GM23338 (cell line): ENCODE results near the gene GPC5. TPM values are rescaled to one million over a fixed set of nuclear protein-coding genes. Genes with fewer than 3 reads are reported as not detected.

ENCODE experiments used
- ATAC-seq: fragments of 200-7000 bp; cut with Tn5 transposase; 3 replicates; pipeline ENCODE4 v1.9.1; 2020
- DNase-seq: peaks from one replicate; pipeline ENCODE4 v3.0.0-alpha.2; 2015; ENCODE audit warnings: low spot score
- H2AFZ ChIP-seq: fragments of 200-600 bp; sonication (generic); 2 replicates; pipeline ENCODE4 v1.8.0; 2016; ENCODE audit warnings: antibody characterized with exemption, mild to moderate bottlenecking, moderate library complexity
- H3F3A ChIP-seq: fragments of 200-600 bp; sonication (generic); replicated peaks from 2 replicates; pipeline ENCODE4 v1.8.0; 2017; ENCODE audit warnings: antibody characterized with exemption, mixed run types, low read depth
- H3K27ac ChIP-seq: fragments of 200-600 bp; sonication (generic); 2 replicates; pipeline ENCODE4 v1.6.1; 2016; ENCODE audit warnings: low read depth
- H3K27me3 ChIP-seq: fragments of 200-600 bp; sonication (generic); 2 replicates; pipeline ENCODE4 v1.8.0; 2016; ENCODE audit warnings: mild to moderate bottlenecking, mixed run types, moderate library complexity; ENCODE audit not compliant: insufficient read depth
- H3K36me3 ChIP-seq: fragments of 200-600 bp; sonication (generic); 2 replicates; pipeline ENCODE4 v1.8.0; 2016; ENCODE audit warnings: mild to moderate bottlenecking; ENCODE audit not compliant: insufficient read depth
- H3K4me1 ChIP-seq: fragments of 200-600 bp; sonication (generic); 2 replicates; pipeline ENCODE4 v1.8.0; 2016; ENCODE audit warnings: mild to moderate bottlenecking, moderate library complexity; ENCODE audit not compliant: insufficient read depth
- H3K4me2 ChIP-seq: fragments of 200-600 bp; sonication (generic); 2 replicates; pipeline ENCODE4 v1.7.1; 2017; ENCODE audit warnings: mixed run types
- H3K4me3 ChIP-seq: fragments of 200-600 bp; sonication (generic); 2 replicates; pipeline ENCODE4 v1.6.1; 2016; ENCODE audit warnings: mixed run types
- H3K79me2 ChIP-seq: fragments of 200-600 bp; sonication (generic); replicated peaks from 2 replicates; pipeline ENCODE4 v1.8.0; 2017; ENCODE audit warnings: mild to moderate bottlenecking; ENCODE audit not compliant: insufficient read depth
- H3K9me2 ChIP-seq: fragments of 200-600 bp; sonication (generic); 2 replicates; pipeline ENCODE4 v1.8.0; 2017; ENCODE audit not compliant: insufficient read depth
- H4K20me1 ChIP-seq: fragments of 200-600 bp; sonication (generic); replicated peaks from 2 replicates; pipeline ENCODE4 v1.8.0; 2017; ENCODE audit warnings: mild to moderate bottlenecking; ENCODE audit not compliant: insufficient read depth
- H3K27ac Mint-ChIP-seq: 2 replicates; pipeline ENCODE4 v1.8.0; 2020; ENCODE audit warnings: inconsistent platforms, mild to moderate bottlenecking, moderate library complexity, mixed read lengths
- H3K27me3 Mint-ChIP-seq: 3 replicates; pipeline ENCODE4 v1.8.0; 2022; ENCODE audit warnings: low read depth, mild to moderate bottlenecking, moderate library complexity, mixed read lengths, inconsistent platforms; ENCODE audit not compliant: insufficient read depth, poor library complexity
- H3K36me3 Mint-ChIP-seq: 3 replicates; pipeline ENCODE4 v1.8.0; 2021; ENCODE audit warnings: low read depth, mild to moderate bottlenecking, inconsistent platforms, moderate library complexity, mixed read lengths
- H3K4me1 Mint-ChIP-seq: 3 replicates; pipeline ENCODE4 v1.8.0; 2020; ENCODE audit warnings: mild to moderate bottlenecking, inconsistent platforms, mixed read lengths
- H3K4me3 Mint-ChIP-seq: 3 replicates; pipeline ENCODE4 v1.8.0; 2021; ENCODE audit warnings: moderate library complexity, mild to moderate bottlenecking, inconsistent platforms, mixed read lengths
- H3K9me3 Mint-ChIP-seq: 3 replicates; pipeline ENCODE4 v1.8.0; 2020; ENCODE audit warnings: moderate library complexity, mild to moderate bottlenecking, inconsistent platforms, mixed read lengths
- JUNB ChIP-seq: IDR thresholded peaks from one replicate; pipeline ENCODE4 v1.6.1; 2016; ENCODE audit warnings: antibody characterized with exemption; ENCODE audit not compliant: unreplicated experiment
- STAT1 ChIP-seq: IDR thresholded peaks from one replicate; pipeline ENCODE4 v1.6.1; 2016; ENCODE audit warnings: antibody characterized with exemption; ENCODE audit not compliant: unreplicated experiment
- ZNF114 ChIP-seq: fragments of 250-450 bp; sonication (Bioruptor Pico); IDR thresholded peaks from 2 replicates; pipeline ENCODE4 v1.5.0; 2020; ENCODE audit warnings: mild to moderate bottlenecking, moderate library complexity
- ZNF331 ChIP-seq: fragments of 250-450 bp; sonication (Bioruptor Pico); IDR thresholded peaks from 2 replicates; pipeline ENCODE4 v1.5.0; 2020; ENCODE audit warnings: low read depth, mild to moderate bottlenecking, moderate library complexity
- polyA plus RNA-seq: library from polyadenylated mRNA; unstranded; fragments of >200 nt; fragmentation: Nextera tagmentation; extraction: Ambion mirVana; gene quantifications from 2 replicates; pipeline ENCODE4 v1.2.1, GENCODE V29; 2016
- total RNA-seq: library from RNA; depleted of rRNA; stranded (reverse); fragments of >200 nt; shearing (Covaris generic); gene quantifications from 2 replicates; pipeline ENCODE4 v1.2.3, GENCODE V29; 2014
- TF ChIP-seq, protein P1 (sequence below): IDR thresholded peaks from one replicate; pipeline ENCODE4 v1.6.1; 2018; ENCODE audit warnings: antibody characterized with exemption; ENCODE audit not compliant: unreplicated experiment
- TF ChIP-seq, protein P2 (sequence below), 2 experiments: fragments of 200-600 bp in 1 of 2; sonication (generic) in 1 of 2; conservative IDR thresholded peaks; 2 replicates each; pipeline versions ENCODE4 v1.5.1 to v1.6.1; 2016 to 2017; ENCODE audit warnings: antibody characterized with exemption in 2 of 2, low read depth in 2 of 2, mild to moderate bottlenecking in 2 of 2, moderate library complexity in 1 of 2
- TF ChIP-seq, protein P3 (sequence below): fragments of 250-450 bp; sonication (Bioruptor Pico); IDR thresholded peaks from 2 replicates; pipeline ENCODE4 v1.5.0; 2020; ENCODE audit warnings: mild to moderate bottlenecking, moderate library complexity

GPC5 gene
- total and polyA plus RNA-seq, 2 experiments from 2014 or later: 0.95 to 1.1 TPM

DNA sequence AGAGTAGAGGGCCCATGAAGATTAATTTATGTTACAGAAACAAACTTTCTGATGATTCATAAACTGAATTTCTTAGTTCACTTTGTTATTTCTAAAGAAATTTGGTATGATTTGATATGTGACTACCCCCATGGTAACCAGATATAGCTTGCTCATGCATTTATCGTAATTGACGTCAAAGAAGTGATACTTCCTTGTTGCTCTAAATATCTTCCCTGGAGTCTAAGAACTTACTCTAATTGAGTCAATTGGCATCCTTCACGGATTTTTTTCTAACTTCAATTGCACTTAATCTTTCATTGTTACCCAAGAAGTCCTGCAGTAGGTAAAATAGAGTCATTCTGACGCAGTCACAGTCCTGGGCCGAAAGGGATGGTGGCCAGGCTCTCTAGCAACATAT is 240.9 kb downstream of the GPC5 start:
- no peak for DNase-seq
- Mint-ChIP-seq H3K36me3 (no peaks in the 10 kb centered on the region), H3K9me3 (no peaks in the 10 kb centered on the region), H3K27me3 (no peaks in the 10 kb centered on the region), H3K4me1 (no peaks in the 10 kb centered on the region), H3K4me3 (no peak overlapping the region), H3K27ac (no peak overlapping the region)
- H3K27me3 ChIP-seq: no peaks in the 10 kb centered on the region
- no peaks in the 10 kb centered on the region for H3K79me2 ChIP-seq
- H3K4me3 ChIP-seq: no peak overlapping the region
- H2AFZ ChIP-seq: no peak overlapping the region
- no peak overlapping the region for H3K27ac ChIP-seq
- H4K20me1 ChIP-seq: no peaks in the 10 kb centered on the region
- no peaks in the 10 kb centered on the region; the same call in 1 of the 2 replicates for H3K9me2 ChIP-seq
- TF ChIP-seq, protein P1, sequence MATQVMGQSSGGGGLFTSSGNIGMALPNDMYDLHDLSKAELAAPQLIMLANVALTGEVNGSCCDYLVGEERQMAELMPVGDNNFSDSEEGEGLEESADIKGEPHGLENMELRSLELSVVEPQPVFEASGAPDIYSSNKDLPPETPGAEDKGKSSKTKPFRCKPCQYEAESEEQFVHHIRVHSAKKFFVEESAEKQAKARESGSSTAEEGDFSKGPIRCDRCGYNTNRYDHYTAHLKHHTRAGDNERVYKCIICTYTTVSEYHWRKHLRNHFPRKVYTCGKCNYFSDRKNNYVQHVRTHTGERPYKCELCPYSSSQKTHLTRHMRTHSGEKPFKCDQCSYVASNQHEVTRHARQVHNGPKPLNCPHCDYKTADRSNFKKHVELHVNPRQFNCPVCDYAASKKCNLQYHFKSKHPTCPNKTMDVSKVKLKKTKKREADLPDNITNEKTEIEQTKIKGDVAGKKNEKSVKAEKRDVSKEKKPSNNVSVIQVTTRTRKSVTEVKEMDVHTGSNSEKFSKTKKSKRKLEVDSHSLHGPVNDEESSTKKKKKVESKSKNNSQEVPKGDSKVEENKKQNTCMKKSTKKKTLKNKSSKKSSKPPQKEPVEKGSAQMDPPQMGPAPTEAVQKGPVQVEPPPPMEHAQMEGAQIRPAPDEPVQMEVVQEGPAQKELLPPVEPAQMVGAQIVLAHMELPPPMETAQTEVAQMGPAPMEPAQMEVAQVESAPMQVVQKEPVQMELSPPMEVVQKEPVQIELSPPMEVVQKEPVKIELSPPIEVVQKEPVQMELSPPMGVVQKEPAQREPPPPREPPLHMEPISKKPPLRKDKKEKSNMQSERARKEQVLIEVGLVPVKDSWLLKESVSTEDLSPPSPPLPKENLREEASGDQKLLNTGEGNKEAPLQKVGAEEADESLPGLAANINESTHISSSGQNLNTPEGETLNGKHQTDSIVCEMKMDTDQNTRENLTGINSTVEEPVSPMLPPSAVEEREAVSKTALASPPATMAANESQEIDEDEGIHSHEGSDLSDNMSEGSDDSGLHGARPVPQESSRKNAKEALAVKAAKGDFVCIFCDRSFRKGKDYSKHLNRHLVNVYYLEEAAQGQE: no peak
- TF ChIP-seq, protein P2, sequence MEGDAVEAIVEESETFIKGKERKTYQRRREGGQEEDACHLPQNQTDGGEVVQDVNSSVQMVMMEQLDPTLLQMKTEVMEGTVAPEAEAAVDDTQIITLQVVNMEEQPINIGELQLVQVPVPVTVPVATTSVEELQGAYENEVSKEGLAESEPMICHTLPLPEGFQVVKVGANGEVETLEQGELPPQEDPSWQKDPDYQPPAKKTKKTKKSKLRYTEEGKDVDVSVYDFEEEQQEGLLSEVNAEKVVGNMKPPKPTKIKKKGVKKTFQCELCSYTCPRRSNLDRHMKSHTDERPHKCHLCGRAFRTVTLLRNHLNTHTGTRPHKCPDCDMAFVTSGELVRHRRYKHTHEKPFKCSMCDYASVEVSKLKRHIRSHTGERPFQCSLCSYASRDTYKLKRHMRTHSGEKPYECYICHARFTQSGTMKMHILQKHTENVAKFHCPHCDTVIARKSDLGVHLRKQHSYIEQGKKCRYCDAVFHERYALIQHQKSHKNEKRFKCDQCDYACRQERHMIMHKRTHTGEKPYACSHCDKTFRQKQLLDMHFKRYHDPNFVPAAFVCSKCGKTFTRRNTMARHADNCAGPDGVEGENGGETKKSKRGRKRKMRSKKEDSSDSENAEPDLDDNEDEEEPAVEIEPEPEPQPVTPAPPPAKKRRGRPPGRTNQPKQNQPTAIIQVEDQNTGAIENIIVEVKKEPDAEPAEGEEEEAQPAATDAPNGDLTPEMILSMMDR (conservative IDR thresholded peaks at IDR 0.05; ENCODE audit: low read depth in 2 of 2): no peak
- ATAC-seq: no peak
- no peaks in the 10 kb centered on the region for H3K4me1 ChIP-seq
- no peaks in the 10 kb centered on the region for H3K36me3 ChIP-seq
- H3K4me2 ChIP-seq: no peak overlapping the region
- H3F3A ChIP-seq: no peaks in the 10 kb centered on the region

DNA sequence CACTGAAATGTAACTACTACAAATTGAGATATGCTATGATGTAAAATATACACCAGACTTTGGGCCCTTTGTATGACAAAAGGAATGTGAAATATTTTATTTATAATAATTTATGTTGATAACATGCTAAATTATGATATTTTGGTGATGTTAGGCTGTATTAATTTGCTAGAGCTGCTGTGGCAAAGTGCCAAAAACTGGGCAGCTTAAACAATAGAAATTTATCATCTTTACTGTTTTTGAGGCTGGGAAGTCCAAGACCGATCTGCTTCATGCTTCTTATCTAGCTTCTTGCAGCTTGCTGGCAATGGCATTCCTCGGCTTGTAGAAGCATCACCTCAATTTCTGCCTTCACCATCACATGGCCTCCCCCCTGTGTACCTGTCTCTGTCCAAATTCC is 245.0 kb downstream of the GPC5 start:
- no peaks in the 10 kb centered on the region for H3K36me3 Mint-ChIP-seq
- H3F3A ChIP-seq: no peaks in the 10 kb centered on the region
- no peak overlapping the region for H3K4me3 Mint-ChIP-seq
- DNase-seq (no peak), ATAC-seq (no peak)
- H3K4me1 Mint-ChIP-seq: peaks cover 11% of the 10 kb centered on the region
- H2AFZ ChIP-seq: no peak overlapping the region
- H3K27ac Mint-ChIP-seq: no peak overlapping the region
- H3K9me3 Mint-ChIP-seq: no peaks in the 10 kb centered on the region
- H3K27ac ChIP-seq: no peak overlapping the region
- H3K4me2 ChIP-seq: no peak overlapping the region
- H3K79me2 ChIP-seq: no peaks in the 10 kb centered on the region
- peaks cover 9% of the 10 kb centered on the region; the same call in 1 of the 2 replicates for H3K9me2 ChIP-seq
- H3K36me3 ChIP-seq: no peaks in the 10 kb centered on the region
- no peaks in the 10 kb centered on the region for H4K20me1 ChIP-seq
- no peaks in the 10 kb centered on the region; the same call in 1 of the 2 replicates for H3K4me1 ChIP-seq
- no peaks in the 10 kb centered on the region for H3K27me3 ChIP-seq
- no peaks in the 10 kb centered on the region for H3K27me3 Mint-ChIP-seq
- no peak overlapping the region for H3K4me3 ChIP-seq
- TF ChIP-seq ZNF114 (CRISPR knock-in tag) (no peak), ZNF331 (CRISPR knock-in tag) (no peak), JUNB (no peak), STAT1 (no peak)
- TF ChIP-seq, protein P2 (conservative IDR thresholded peaks at IDR 0.05; ENCODE audit: low read depth in 2 of 2): no peak
- TF ChIP-seq, protein P3, sequence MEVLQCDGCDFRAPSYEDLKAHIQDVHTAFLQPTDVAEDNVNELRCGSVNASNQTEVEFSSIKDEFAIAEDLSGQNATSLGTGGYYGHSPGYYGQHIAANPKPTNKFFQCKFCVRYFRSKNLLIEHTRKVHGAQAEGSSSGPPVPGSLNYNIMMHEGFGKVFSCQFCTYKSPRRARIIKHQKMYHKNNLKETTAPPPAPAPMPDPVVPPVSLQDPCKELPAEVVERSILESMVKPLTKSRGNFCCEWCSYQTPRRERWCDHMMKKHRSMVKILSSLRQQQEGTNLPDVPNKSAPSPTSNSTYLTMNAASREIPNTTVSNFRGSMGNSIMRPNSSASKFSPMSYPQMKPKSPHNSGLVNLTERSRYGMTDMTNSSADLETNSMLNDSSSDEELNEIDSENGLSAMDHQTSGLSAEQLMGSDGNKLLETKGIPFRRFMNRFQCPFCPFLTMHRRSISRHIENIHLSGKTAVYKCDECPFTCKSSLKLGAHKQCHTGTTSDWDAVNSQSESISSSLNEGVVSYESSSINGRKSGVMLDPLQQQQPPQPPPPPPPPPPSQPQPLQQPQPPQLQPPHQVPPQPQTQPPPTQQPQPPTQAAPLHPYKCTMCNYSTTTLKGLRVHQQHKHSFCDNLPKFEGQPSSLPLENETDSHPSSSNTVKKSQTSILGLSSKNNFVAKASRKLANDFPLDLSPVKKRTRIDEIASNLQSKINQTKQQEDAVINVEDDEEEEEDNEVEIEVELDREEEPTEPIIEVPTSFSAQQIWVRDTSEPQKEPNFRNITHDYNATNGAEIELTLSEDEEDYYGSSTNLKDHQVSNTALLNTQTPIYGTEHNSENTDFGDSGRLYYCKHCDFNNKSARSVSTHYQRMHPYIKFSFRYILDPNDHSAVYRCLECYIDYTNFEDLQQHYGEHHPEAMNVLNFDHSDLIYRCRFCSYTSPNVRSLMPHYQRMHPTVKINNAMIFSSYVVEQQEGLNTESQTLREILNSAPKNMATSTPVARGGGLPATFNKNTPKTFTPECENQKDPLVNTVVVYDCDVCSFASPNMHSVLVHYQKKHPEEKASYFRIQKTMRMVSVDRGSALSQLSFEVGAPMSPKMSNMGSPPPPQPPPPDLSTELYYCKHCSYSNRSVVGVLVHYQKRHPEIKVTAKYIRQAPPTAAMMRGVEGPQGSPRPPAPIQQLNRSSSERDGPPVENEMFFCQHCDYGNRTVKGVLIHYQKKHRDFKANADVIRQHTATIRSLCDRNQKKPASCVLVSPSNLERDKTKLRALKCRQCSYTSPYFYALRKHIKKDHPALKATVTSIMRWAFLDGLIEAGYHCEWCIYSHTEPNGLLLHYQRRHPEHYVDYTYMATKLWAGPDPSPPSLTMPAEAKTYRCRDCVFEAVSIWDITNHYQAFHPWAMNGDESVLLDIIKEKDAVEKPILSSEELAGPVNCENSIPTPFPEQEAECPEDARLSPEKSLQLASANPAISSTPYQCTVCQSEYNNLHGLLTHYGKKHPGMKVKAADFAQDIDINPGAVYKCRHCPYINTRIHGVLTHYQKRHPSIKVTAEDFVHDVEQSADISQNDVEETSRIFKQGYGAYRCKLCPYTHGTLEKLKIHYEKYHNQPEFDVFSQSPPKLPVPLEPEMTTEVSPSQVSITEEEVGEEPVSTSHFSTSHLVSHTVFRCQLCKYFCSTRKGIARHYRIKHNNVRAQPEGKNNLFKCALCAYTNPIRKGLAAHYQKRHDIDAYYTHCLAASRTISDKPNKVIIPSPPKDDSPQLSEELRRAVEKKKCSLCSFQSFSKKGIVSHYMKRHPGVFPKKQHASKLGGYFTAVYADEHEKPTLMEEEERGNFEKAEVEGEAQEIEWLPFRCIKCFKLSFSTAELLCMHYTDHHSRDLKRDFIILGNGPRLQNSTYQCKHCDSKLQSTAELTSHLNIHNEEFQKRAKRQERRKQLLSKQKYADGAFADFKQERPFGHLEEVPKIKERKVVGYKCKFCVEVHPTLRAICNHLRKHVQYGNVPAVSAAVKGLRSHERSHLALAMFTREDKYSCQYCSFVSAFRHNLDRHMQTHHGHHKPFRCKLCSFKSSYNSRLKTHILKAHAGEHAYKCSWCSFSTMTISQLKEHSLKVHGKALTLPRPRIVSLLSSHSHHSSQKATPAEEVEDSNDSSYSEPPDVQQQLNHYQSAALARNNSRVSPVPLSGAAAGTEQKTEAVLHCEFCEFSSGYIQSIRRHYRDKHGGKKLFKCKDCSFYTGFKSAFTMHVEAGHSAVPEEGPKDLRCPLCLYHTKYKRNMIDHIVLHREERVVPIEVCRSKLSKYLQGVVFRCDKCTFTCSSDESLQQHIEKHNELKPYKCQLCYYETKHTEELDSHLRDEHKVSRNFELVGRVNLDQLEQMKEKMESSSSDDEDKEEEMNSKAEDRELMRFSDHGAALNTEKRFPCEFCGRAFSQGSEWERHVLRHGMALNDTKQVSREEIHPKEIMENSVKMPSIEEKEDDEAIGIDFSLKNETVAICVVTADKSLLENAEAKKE (CRISPR knock-in tag): no peak
